Peyer's patch (tissue), 4 donors: ENCODE data around the gene TRAPPC13. TPM values are rescaled to one million over a fixed set of nuclear protein-coding genes. Genes with fewer than 3 reads are reported as not detected.

Experiments
- DNase-seq, 3 donors: peaks; one replicate each; pipeline ENCODE4 v3.0.0-alpha.2; 2017 to 2019
- H3K27ac ChIP-seq, 4 donors: fragments of 200-600 bp; sonication (generic); one replicate each; pipeline ENCODE4 v1.5.1; 2016 to 2019
- H3K27me3 ChIP-seq, 2 donors: fragments of 200-600 bp; sonication (generic); one replicate each; pipeline ENCODE4 v1.5.1; 2019
- H3K36me3 ChIP-seq, 3 donors: fragments of 200-600 bp; sonication (generic); one replicate each; pipeline ENCODE4 v1.5.1; 2016 to 2019
- H3K4me1 ChIP-seq, 4 donors: fragments of 200-600 bp; sonication (generic); one replicate each; pipeline ENCODE4 v1.5.1; 2016 to 2019
- H3K4me3 ChIP-seq, 4 donors: fragments of 200-600 bp; sonication (generic); 1 replicate in 3 of 4; 2 replicates in 1 of 4; pipeline ENCODE4 v1.5.1; 2016 to 2019; ENCODE audit warnings: mild to moderate bottlenecking in 1 of 4
- H3K9me3 ChIP-seq, 4 donors: fragments of 200-600 bp; sonication (generic); one replicate each; pipeline ENCODE4 v1.5.1; 2016 to 2019; ENCODE audit warnings: mild to moderate bottlenecking in 1 of 4
- CTCF ChIP-seq, 6 experiments: fragments of 450-650 bp in 4 of 6; fragments of 200-600 bp in 2 of 6; sonication (generic) in 1 of 6; IDR thresholded peaks; one replicate each; pipeline ENCODE4 v1.5.1; 2017 to 2019; ENCODE audit warnings: antibody characterized with exemption in 6 of 6, mild to moderate bottlenecking in 3 of 6, moderate library complexity in 1 of 6
- POLR2A ChIP-seq, 2 donors: fragments of 450-650 bp; IDR thresholded peaks; one replicate each; pipeline ENCODE4 v1.5.1; 2017; ENCODE audit warnings: antibody characterized with exemption in 2 of 2, mild to moderate bottlenecking in 2 of 2, moderate library complexity in 2 of 2
- total RNA-seq, 4 donors: library from RNA; depleted of rRNA; stranded (reverse); fragments of >200 nt; gene quantifications; one replicate each; pipeline ENCODE4 v1.1.0, GENCODE V29; 2016

TRAPPC13 gene
- total RNA-seq, 4 donors from 2014 or later: 19.0 to 27.1 (median 24.9) TPM

DNA sequence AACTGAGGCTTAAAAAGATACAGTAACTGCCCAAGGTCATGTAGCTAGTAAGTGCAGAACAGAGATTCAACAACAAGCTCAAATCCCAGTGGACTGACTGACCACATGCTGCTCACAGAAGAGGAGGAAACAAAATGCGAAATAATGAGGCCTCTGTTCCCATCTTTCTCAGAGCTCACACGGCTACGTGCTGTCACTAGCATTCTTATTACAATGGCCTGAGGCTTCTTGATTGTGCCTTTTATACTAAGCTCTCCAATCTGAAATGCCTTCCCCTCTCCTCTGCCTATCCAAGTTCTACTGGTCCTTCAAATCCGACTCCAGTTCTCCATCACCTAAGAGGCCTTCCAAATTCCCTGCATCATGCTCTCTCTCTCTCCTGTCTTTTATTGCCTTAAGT, 71.1 kb downstream of the TRAPPC13 start:
- H3K27ac ChIP-seq: no peak overlapping the region
- no peak for TF ChIP-seq POLR2A (IDR thresholded peaks at IDR 0.05)
- no peak for TF ChIP-seq CTCF (IDR thresholded peaks at IDR 0.05)
- H3K9me3 ChIP-seq: no peaks in the 10 kb centered on the region

DNA sequence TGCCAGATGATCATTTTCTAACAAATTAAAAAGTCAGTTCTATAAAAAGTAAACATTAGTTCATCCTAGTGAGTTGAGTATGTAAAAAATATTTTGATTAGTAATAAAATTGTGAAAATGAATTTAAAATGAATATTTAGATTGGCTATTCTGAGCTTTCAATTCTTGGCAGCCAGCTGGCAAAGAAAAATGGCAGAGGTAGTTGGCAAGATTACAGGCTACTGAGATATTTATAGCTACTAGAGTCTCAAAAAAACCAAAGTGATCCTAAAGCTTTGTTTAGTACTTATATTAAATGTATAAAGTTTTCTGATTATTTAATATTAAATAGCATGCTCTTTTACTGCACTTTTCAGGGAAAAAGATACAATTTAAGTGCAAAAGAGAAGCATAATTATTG, 72.1 kb downstream of the TRAPPC13 start:
- H3K9me3 ChIP-seq: no peaks in the 10 kb centered on the region
- no peaks in the 10 kb centered on the region for H3K4me1 ChIP-seq
- H3K4me3 ChIP-seq: no peak overlapping the region
- H3K27ac ChIP-seq: no peak overlapping the region
- no peak for DNase-seq
- TF ChIP-seq CTCF (IDR thresholded peaks at IDR 0.05): no peak
- TF ChIP-seq POLR2A (IDR thresholded peaks at IDR 0.05): no peak
- no peaks in the 10 kb centered on the region for H3K27me3 ChIP-seq
- no peaks in the 10 kb centered on the region for H3K36me3 ChIP-seq

More for the DNA sequence above, 71.1 kb downstream of the TRAPPC13 start:
- Histone ChIP-seq H3K4me1 (no peaks in the 10 kb centered on the region), H3K36me3 (no peaks in the 10 kb centered on the region), H3K4me3 (no peak overlapping the region), H3K27me3 (no peaks in the 10 kb centered on the region)
- no peak for DNase-seq

DNA sequence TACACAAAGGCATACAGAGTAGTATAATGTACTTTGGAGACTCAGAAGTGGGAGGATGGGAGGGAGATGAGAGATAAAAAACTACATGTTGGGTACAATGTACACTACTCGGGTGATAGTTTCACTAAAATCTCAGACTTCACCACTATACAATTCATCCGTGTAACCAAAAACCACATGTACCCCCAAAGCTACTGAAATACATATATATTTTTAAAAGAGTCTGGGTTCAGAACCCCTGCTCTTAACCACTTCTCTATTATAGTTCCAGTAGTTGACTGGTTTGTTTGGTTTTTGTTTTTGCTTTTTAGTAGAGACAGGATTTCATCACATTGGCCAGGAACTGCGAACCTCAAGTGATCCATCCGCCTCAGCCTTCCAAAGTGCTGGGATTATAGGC, 74.5 kb downstream of the TRAPPC13 start:
- no peaks in the 10 kb centered on the region for H3K27me3 ChIP-seq
- no peak overlapping the region for H3K4me3 ChIP-seq
- DNase-seq: no peak
- H3K9me3 ChIP-seq: no peaks in the 10 kb centered on the region
- TF ChIP-seq CTCF (IDR thresholded peaks at IDR 0.05): no peak
- TF ChIP-seq POLR2A (IDR thresholded peaks at IDR 0.05): no peak
- no peaks in the 10 kb centered on the region for H3K4me1 ChIP-seq
- no peak overlapping the region for H3K27ac ChIP-seq
- H3K36me3 ChIP-seq: no peaks in the 10 kb centered on the region

DNA sequence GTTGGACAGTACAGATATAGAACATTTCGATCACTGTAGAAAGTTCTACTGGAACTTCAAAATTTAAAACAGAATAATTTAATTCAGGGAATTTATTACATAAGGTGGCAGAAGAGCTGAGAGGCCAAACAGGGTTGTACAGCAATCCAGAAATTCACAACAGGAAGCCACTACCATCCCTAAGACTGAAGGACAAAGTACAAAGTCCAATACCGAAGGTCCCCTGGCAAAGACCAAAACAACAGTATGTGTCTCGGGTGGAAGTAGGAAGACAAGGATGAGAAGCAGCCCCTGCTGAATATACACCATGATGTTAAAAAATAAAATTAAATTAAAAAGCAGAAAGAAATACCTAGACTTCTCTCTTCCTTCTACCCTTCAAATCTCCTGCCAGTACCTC, 77.2 kb downstream of the TRAPPC13 start:
- no peak for DNase-seq
- no peaks in the 10 kb centered on the region for H3K9me3 ChIP-seq

DNA sequence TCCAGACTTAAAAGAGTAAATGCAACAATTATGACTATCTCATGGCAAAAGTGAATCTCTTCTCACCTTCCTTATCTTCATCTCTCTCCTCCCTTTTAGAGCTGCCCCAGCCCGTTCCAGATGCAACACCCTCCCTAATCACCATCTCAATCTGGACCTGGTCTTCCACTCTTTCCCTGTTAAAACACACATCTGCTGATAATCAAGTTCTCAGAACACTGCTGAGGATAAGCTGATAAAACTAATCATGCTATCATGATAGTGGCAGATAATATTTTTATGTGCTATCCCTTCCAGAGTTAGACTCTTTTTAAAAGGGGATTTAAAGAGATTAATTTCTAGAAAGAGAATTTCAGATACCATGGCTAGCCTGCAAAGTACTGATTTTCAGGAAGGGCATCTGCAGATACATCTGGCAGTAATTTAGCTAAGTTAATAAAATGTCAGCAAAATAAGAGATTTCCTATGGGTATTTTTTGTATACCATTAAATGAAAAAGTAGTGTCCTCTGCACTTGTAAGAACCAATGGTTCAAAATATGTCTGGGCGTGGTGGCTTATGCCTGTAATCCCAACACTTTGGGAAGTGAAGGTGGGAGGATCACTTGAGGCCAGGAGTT, 79.9 kb downstream of the TRAPPC13 start:
- no peak overlapping the region for H3K27ac ChIP-seq
- H3K4me3 ChIP-seq: no peak overlapping the region
- no peaks in the 10 kb centered on the region for H3K27me3 ChIP-seq
- H3K4me1 ChIP-seq: no peaks in the 10 kb centered on the region
- no peak for DNase-seq
- no peaks in the 10 kb centered on the region for H3K36me3 ChIP-seq
- H3K9me3 ChIP-seq: no peaks in the 10 kb centered on the region
- TF ChIP-seq CTCF (IDR thresholded peaks at IDR 0.05) (no peak), POLR2A (IDR thresholded peaks at IDR 0.05) (no peak)

More for the DNA sequence above, 77.2 kb downstream of the TRAPPC13 start:
- Histone ChIP-seq H3K4me3 (no peak overlapping the region), H3K4me1 (no peaks in the 10 kb centered on the region), H3K27ac (no peak overlapping the region), H3K27me3 (no peaks in the 10 kb centered on the region), H3K36me3 (no peaks in the 10 kb centered on the region)
- TF ChIP-seq CTCF (IDR thresholded peaks at IDR 0.05): no peak
- no peak for TF ChIP-seq POLR2A (IDR thresholded peaks at IDR 0.05)

- Histone ChIP-seq H3K4me3 (no peak overlapping the region), H3K4me1 (no peaks in the 10 kb centered on the region), H3K27ac (no peak overlapping the region), H3K36me3 (no peaks in the 10 kb centered on the region), H3K27me3 (no peaks in the 10 kb centered on the region), H3K9me3 (no peaks in the 10 kb centered on the region)
- TF ChIP-seq CTCF (IDR thresholded peaks at IDR 0.05) (no peak), POLR2A (IDR thresholded peaks at IDR 0.05) (no peak)
- no peak for DNase-seq
Observed at GRCh38 chr5:65707663-65708062, 82.8 kb downstream of the TRAPPC13 start.
